ENCODE results near the gene ZFYVE28.
"Not testable (repeated sequence)": the region's sequence is repeated elsewhere in the genome, so short reads cannot be mapped to it uniquely, and the experiment has no call there.

Gene ZFYVE28

DNA sequence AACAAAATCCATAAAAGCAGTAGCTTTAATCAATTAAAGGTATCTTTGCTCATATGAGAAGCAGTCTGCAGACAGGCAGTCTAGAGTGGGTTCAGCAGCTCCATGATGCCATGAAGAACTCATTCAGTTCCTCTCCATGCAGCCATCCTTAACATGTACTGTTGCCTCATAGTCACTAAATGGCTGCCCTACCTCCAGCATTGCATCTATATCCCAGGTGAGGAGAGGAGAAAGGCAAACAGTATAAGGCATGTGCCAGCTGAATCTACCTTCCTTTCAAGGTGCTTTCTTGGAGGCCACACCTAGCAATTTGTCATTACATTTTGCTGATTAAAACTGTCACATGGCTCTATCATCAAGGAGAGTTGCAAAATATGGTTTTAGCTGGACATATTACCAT is 13.6 kb upstream of the ZFYVE28 start:
- H4K20me1 ChIP-seq (ENCODE audit: low read depth, low read length) = no peaks in the 10 kb centered on the region
- no peaks in the 10 kb centered on the region for H3K9me2 ChIP-seq (replicated peaks; ENCODE audit: insufficient read depth, low read length)
- H3K27me3 ChIP-seq (ENCODE audit: low read length) = no peaks in the 10 kb centered on the region
- no peak overlapping the region for H3K4me2 ChIP-seq (ENCODE audit: low read depth, low read length, poor library complexity, severe bottlenecking)
- TF ChIP-seq EZH2phosphoT487 (conservative IDR thresholded peaks at IDR 0.05; ENCODE audit: low read length) = no peak
- TF ChIP-seq, protein P1, sequence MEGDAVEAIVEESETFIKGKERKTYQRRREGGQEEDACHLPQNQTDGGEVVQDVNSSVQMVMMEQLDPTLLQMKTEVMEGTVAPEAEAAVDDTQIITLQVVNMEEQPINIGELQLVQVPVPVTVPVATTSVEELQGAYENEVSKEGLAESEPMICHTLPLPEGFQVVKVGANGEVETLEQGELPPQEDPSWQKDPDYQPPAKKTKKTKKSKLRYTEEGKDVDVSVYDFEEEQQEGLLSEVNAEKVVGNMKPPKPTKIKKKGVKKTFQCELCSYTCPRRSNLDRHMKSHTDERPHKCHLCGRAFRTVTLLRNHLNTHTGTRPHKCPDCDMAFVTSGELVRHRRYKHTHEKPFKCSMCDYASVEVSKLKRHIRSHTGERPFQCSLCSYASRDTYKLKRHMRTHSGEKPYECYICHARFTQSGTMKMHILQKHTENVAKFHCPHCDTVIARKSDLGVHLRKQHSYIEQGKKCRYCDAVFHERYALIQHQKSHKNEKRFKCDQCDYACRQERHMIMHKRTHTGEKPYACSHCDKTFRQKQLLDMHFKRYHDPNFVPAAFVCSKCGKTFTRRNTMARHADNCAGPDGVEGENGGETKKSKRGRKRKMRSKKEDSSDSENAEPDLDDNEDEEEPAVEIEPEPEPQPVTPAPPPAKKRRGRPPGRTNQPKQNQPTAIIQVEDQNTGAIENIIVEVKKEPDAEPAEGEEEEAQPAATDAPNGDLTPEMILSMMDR (IDR thresholded peaks at IDR 0.05; ENCODE audit: insufficient read depth, low read length, poor library complexity, severe bottlenecking) = no peak
- no peak overlapping the region for H3K9ac ChIP-seq (ENCODE audit: low read length)
- H3K36me3 ChIP-seq (ENCODE audit: low read length) = no peaks in the 10 kb centered on the region
- no peaks in the 10 kb centered on the region for H3F3A ChIP-seq (ENCODE audit: insufficient read depth)
- no peaks in the 10 kb centered on the region for H3K79me2 ChIP-seq (ENCODE audit: insufficient read depth, low read length)
- H3K4me3 ChIP-seq (ENCODE audit: insufficient read depth, low read length, poor library complexity, severe bottlenecking) = no peak overlapping the region
- H2AFZ ChIP-seq (ENCODE audit: low read depth, low read length, severe bottlenecking) = no peak overlapping the region
- no peaks in the 10 kb centered on the region for H3K9me3 ChIP-seq (ENCODE audit: insufficient read depth, low read length)
- no peak overlapping the region for H3K27ac ChIP-seq (ENCODE audit: low read depth, low read length)

DNA sequence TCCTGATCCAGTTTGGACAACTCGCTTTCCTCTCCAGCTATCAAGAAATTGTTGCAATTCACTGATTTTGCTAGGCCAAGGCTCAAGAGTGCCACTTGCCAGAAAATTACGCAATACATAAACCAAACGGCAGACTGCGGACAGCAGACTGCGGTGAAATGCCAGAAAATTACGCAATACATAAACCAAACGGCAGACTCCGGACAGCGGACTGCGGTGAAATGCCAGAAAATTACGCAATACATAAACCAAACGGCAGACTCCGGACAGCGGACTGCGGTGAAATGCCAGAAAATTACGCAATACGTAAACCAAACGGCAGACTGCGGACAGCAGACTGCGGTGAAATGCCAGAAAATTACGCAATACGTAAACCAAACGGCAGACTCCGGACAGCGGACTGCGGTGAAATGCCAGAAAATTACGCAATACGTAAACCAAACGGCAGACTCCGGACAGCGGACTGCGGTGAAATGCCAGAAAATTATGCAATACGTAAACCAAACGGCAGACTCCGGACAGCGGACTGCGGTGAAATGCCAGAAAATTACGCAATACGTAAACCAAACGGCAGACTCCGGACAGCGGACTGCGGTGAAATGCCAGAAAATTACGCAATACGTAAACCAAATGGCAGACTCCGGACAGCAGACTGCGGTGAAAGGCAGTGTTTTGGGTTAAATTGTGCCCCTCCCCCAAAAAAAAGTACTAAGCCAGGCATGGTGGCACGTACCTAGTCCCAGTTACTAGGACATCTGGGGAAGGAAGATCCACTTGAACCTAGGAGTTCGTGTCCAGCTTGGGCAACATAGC is 11.7 kb upstream of the ZFYVE28 start:
- not testable (repeated sequence) for H3K9ac ChIP-seq (ENCODE audit: low read length); H3K36me3 ChIP-seq (ENCODE audit: low read length); H3K4me3 ChIP-seq (ENCODE audit: insufficient read depth, low read length, poor library complexity, severe bottlenecking); H3K27ac ChIP-seq (ENCODE audit: low read depth, low read length); H3F3A ChIP-seq (ENCODE audit: insufficient read depth); H2AFZ ChIP-seq (ENCODE audit: low read depth, low read length, severe bottlenecking); H3K27me3 ChIP-seq (ENCODE audit: low read length); H4K20me1 ChIP-seq (ENCODE audit: low read depth, low read length); H3K9me3 ChIP-seq (ENCODE audit: insufficient read depth, low read length); H3K79me2 ChIP-seq (ENCODE audit: insufficient read depth, low read length); H3K4me2 ChIP-seq (ENCODE audit: low read depth, low read length, poor library complexity, severe bottlenecking); H3K9me2 ChIP-seq (replicated peaks; ENCODE audit: insufficient read depth, low read length)

DNA sequence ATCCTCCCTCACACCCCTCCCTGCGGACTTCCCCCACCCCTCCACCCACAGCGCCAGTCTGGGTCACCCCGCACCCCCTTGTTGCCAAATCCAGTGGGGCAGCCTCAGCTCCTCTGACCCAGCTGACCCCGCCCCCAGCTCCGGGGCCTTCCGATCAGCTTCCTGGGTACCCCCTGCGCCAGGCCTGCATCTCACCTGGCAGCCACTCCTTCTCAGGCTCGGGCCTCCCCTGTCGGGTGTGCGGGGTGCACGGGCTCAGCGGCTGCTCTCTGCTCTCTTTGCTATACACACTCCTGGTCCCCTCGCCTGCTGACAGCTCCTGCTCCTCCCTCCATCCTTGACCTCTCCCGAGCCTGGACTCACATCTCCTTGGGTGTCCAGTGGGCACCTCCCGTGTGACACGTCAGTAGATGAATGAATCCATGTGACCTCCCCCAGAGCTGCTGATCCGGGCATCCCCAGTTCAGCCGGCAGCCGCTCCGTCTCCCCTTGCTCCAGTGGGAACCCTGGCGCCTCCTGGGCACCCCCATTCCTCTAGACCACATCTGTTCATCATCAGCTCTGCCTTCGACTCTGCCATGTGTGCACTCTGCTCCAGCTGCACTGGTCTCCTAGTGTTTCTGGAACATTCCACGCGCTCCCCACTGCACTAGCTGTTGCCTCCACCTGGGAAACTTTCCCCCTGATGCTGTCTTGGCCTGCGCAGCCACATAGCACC is 10.2 kb upstream of the ZFYVE28 start:
- no peak overlapping the region for H3K4me2 ChIP-seq (ENCODE audit: low read depth, low read length, poor library complexity, severe bottlenecking)
- TF ChIP-seq, protein P1 (IDR thresholded peaks at IDR 0.05; ENCODE audit: insufficient read depth, low read length, poor library complexity, severe bottlenecking) = no peak
- TF ChIP-seq EZH2phosphoT487 (conservative IDR thresholded peaks at IDR 0.05; ENCODE audit: low read length) = no peak

More for the DNA sequence above, 10.2 kb upstream of the ZFYVE28 start:
- Histone ChIP-seq H2AFZ (ENCODE audit: low read depth, low read length, severe bottlenecking) (no peak overlapping the region), H3F3A (ENCODE audit: insufficient read depth) (no peaks in the 10 kb centered on the region), H3K9ac (ENCODE audit: low read length) (no peak overlapping the region), H3K4me3 (ENCODE audit: insufficient read depth, low read length, poor library complexity, severe bottlenecking) (no peak overlapping the region), H3K27me3 (ENCODE audit: low read length) (no peaks in the 10 kb centered on the region), H3K9me2 (replicated peaks; ENCODE audit: insufficient read depth, low read length) (no peaks in the 10 kb centered on the region), H4K20me1 (ENCODE audit: low read depth, low read length) (no peaks in the 10 kb centered on the region), H3K36me3 (ENCODE audit: low read length) (no peaks in the 10 kb centered on the region), H3K9me3 (ENCODE audit: insufficient read depth, low read length) (no peaks in the 10 kb centered on the region), H3K79me2 (ENCODE audit: insufficient read depth, low read length) (no peaks in the 10 kb centered on the region), H3K27ac (ENCODE audit: low read depth, low read length) (no peak overlapping the region)

All from SU-DHL-6 (cell line).